ENCODE measurements around the gene DNAL1.

DNA sequence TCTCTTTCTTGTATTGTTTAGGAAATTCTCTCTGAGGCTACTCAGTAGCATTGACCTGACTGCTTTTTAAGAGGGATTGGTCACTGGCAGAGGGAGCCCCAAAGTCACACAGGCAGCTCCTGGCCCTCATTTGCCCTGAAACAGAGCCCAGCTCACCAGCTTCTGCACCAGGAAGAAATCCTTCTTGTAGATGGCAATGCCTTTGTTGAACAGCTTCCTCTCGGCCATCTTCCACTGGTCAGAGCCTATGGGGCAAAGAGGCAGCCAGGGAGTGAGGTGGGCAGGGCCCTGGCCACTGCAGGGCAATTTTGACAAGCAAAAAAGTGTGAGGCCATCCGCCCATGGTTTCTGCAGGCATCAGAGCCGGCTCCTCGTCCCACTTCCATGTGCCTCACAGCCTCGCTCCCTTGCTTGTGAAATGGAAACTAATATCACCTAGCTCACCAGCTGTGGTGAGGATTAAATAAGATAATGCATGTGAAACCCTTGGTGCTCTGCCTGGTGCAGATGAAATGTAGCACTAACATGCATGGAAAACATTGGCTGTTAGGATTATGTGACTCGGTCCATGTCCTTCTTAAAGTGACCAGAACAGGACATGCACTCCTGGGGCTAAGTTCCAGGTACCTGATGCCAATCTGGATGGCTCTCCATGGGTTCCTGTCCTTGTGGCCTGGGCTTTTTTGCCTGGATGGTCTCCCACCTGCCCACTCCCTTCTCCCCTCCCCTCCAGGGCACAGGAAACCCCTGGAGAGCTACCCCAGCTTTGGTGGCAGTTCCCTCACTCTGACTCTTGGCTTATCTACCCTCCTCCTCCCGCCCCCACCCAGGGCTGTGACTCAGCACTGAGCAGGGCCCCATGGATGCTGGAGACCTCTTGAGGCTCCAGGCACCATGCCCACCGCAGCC is 80.6 kb downstream of the DNAL1 start:
- TF ChIP-seq, protein P1, sequence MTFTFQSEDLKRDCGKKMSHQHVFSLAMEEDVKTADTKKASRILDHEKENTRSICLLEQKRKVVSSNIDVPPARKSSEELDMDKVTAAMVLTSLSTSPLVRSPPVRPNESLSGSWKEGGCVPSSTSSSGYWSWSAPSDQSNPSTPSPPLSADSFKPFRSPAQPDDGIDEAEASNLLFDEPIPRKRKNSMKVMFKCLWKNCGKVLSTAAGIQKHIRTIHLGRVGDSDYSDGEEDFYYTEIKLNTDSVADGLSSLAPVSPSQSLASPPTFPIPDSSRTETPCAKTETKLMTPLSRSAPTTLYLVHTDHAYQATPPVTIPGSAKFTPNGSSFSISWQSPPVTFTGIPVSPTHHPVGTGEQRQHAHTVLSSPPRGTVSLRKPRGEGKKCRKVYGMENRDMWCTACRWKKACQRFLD (tag by site-specific recombination; IDR thresholded peaks at IDR 0.05) = no peak
- TF ChIP-seq, protein P2, sequence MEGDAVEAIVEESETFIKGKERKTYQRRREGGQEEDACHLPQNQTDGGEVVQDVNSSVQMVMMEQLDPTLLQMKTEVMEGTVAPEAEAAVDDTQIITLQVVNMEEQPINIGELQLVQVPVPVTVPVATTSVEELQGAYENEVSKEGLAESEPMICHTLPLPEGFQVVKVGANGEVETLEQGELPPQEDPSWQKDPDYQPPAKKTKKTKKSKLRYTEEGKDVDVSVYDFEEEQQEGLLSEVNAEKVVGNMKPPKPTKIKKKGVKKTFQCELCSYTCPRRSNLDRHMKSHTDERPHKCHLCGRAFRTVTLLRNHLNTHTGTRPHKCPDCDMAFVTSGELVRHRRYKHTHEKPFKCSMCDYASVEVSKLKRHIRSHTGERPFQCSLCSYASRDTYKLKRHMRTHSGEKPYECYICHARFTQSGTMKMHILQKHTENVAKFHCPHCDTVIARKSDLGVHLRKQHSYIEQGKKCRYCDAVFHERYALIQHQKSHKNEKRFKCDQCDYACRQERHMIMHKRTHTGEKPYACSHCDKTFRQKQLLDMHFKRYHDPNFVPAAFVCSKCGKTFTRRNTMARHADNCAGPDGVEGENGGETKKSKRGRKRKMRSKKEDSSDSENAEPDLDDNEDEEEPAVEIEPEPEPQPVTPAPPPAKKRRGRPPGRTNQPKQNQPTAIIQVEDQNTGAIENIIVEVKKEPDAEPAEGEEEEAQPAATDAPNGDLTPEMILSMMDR (tag by site-specific recombination; IDR thresholded peaks at IDR 0.05) = no peak
- TF ChIP-seq ZNF354C (tag by site-specific recombination; IDR thresholded peaks at IDR 0.05; ENCODE audit: borderline replicate concordance, low read depth) (no peak), TCF7L2 (IDR thresholded peaks at IDR 0.05; ENCODE audit: borderline replicate concordance, low read depth, low read length) (no peak), ZNF791 (tag by site-specific recombination; IDR thresholded peaks at IDR 0.05) (no peak), ZSCAN30 (tag by site-specific recombination; IDR thresholded peaks at IDR 0.05) (no peak)
- TF ChIP-seq, protein P3, sequence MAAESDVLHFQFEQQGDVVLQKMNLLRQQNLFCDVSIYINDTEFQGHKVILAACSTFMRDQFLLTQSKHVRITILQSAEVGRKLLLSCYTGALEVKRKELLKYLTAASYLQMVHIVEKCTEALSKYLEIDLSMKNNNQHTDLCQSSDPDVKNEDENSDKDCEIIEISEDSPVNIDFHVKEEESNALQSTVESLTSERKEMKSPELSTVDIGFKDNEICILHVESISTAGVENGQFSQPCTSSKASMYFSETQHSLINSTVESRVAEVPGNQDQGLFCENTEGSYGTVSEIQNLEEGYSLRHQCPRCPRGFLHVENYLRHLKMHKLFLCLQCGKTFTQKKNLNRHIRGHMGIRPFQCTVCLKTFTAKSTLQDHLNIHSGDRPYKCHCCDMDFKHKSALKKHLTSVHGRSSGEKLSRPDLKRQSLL (tag by site-specific recombination; IDR thresholded peaks at IDR 0.05) = peak; percentile 79

Measured in HEK293 (cell line).